Measurements from ENCODE around the gene PITPNM2. TPM values are rescaled to one million over a fixed set of nuclear protein-coding genes. Genes with fewer than 3 reads are reported as not detected.

PITPNM2 gene
- total RNA-seq, 4 donors from 2014 or later, result 3.2 to 6.5 (median 4.2) TPM

DNA sequence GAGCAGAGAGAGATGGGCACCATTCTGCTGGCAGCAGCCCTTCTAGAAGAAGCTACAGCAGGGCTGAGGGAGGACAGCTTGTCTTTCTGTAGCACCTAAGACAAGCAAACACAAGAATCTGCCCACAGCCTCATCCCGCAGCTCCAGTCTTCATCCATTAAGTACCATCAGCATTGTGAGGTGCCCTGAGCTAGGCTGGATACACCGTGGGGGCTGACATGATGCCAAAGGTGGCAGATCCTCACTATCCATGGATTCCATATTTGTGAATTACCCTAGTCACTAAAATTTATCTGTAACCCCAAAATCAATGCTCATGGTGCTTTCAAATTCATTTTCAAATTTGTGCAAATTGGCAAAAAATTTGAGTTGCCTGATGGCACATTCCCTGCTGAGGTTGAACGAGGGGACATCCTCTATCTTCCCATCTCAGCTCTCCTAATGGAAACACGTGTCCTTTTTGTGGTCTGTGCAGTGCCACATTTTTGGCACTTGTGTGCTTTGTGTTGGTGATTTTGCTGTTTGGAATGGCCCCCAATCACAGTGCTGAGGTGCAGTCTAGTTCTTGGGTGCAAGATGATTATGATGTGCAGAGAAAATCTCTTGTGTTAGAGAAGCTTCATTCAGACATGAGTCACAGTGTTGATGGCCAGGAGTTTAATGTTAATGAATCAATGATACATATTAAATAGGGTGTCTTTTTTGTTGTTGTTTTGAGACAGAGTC, 7.0 kb downstream of the PITPNM2 start:
- TF ChIP-seq, protein P1, sequence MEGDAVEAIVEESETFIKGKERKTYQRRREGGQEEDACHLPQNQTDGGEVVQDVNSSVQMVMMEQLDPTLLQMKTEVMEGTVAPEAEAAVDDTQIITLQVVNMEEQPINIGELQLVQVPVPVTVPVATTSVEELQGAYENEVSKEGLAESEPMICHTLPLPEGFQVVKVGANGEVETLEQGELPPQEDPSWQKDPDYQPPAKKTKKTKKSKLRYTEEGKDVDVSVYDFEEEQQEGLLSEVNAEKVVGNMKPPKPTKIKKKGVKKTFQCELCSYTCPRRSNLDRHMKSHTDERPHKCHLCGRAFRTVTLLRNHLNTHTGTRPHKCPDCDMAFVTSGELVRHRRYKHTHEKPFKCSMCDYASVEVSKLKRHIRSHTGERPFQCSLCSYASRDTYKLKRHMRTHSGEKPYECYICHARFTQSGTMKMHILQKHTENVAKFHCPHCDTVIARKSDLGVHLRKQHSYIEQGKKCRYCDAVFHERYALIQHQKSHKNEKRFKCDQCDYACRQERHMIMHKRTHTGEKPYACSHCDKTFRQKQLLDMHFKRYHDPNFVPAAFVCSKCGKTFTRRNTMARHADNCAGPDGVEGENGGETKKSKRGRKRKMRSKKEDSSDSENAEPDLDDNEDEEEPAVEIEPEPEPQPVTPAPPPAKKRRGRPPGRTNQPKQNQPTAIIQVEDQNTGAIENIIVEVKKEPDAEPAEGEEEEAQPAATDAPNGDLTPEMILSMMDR (IDR thresholded peaks at IDR 0.05), result no peak
- TF ChIP-seq POLR2A (IDR thresholded peaks at IDR 0.05), result no peak
- DNase-seq (ENCODE audit: low spot score in 2 of 2), result peak in 1 of 2 donors; percentile 4
- WGBS, 2 donors, result 87 to 88% methylated on average over 4 of the region's 4 CpGs
- H3K4me3 ChIP-seq (ENCODE audit: low read depth, poor library complexity, severe bottlenecking), result no peak overlapping the region
- intact Hi-C loops (cut with DNase I; ENCODE audit: low total_unique reads), result loop anchor here (10.0 kb wide), 1 partner anchor 99 kb away; no protein-coding TSS in a partner anchor

DNA sequence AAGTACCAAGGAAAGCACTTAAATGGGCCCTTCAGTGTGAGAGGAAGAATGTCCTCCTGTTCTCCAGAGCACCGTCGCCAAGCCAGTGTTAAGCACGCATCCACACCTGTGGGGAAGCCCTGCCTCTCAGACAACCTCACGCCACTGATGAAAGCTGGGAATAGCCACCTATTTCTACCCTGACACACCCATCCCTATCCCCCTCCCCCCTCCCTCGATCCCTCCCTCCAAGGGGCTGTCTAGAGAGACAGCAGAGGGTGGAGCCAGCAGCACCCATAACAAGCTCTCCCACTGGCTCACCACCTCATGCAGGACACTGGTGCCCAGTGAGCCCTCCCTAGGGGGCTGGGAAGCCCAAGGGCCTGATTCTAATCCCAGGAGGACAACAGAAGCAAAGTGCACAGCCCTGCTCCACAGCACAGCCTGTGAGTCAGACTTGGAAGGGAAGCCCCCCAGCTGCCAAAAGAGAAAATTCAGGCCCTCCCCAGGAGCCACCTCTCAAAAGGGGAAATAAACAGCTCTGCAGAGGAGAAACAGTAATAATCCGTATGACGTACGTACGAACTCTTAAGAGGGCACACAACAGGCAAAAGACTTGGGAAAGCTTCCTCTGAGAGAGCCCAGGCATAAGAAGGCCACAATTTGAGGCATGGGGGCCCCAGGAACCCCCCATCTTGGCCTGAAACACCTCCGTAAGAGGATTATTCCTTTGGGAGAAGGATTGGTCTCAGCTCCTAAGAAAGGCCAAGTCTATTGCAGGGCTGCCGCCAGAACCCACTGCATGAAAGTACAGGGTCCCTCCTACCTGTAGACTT, 7.8 kb downstream of the PITPNM2 start:
- H3K4me3 ChIP-seq (ENCODE audit: low read depth, poor library complexity, severe bottlenecking), result no peak overlapping the region
- TF ChIP-seq POLR2A (IDR thresholded peaks at IDR 0.05), result no peak
- TF ChIP-seq, protein P1 (IDR thresholded peaks at IDR 0.05), result no peak
- intact Hi-C loops (cut with DNase I; ENCODE audit: low total_unique reads), result loop anchor here (10.0 kb wide), 1 partner anchor 98 kb away; no protein-coding TSS in a partner anchor
- WGBS, 2 donors, result 67 to 74% methylated on average over 10 to 11 of the region's 11 CpGs
- DNase-seq (ENCODE audit: low spot score in 2 of 2), result peak in 1 of 2 donors; percentile 73

DNA sequence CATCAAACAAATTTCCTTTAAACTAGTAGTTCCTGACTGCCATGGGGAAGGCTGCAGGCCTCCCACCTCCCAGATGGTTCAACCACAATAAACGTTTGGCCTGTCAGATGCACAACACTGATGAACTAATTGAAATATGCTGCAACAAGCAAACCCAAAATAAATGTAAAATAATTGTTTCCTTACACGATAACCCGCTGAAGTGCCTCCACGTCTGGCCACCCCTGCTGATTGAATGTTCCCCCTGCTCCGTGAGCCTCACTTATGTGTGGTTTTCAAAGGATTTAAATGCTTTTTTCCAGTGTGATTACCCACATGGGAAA, 8.4 kb downstream of the PITPNM2 start:
- 58 to 67% methylated on average over 5 of the region's 5 CpGs for WGBS, 2 donors
- peak in 1 of 2 donors; percentile 62 for DNase-seq (ENCODE audit: low spot score in 2 of 2)
- intact Hi-C loops (cut with DNase I; ENCODE audit: low total_unique reads), result loop anchor here (10.0 kb wide), 1 partner anchor 98 kb away; no protein-coding TSS in a partner anchor
- H3K4me3 ChIP-seq (ENCODE audit: low read depth, poor library complexity, severe bottlenecking), result no peak overlapping the region
- TF ChIP-seq POLR2A (IDR thresholded peaks at IDR 0.05), result no peak
- TF ChIP-seq, protein P1 (IDR thresholded peaks at IDR 0.05), result no peak

DNA sequence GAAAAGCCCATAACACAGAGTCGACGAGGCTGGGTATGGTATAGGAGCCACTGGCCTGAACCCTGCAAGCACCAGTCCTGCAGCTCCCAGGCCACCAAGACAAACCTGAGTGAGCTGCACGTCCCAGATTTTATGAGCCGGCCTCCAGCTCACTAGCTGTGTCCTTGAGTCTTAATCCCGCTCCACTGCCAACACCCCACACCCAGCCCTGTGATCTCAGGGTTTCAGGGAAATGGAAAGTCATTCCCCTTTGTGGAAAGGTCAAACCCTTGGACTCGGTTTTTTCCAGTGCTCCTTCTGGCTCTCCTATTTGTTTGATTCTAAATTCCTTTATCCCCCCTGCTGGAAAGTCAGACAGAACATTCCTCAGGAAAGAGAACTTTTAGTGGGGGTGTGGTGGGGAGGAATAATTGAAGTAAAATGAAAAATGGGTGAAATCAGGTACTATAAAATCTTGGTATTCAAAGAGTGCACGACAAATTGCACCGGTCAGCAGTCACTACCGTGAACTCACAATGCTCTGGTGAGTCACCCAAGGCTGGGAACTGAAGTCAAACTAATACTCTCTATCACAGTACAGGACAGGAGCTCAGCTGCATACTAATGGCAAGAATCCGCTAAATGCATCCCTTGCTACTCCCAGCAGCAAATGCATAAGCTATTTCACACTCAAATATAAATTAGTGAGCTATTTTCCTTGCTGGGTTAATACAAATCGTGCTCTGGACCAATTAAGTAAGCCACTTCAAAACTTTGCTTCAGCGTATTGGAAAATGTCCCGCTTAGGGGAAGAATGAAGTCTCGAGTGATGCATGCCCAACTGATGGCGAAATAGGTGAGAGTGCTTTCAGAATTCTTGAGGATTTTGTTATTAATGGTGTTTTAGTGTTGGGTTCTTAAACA, 9.0 kb downstream of the PITPNM2 start:
- H3K4me3 ChIP-seq (ENCODE audit: low read depth, poor library complexity, severe bottlenecking), result no peak overlapping the region
- TF ChIP-seq POLR2A (IDR thresholded peaks at IDR 0.05), result no peak
- TF ChIP-seq, protein P1 (IDR thresholded peaks at IDR 0.05), result no peak
- intact Hi-C loops (cut with DNase I; ENCODE audit: low total_unique reads), result loop anchor here (10.0 kb wide), 1 partner anchor 97 kb away; no protein-coding TSS in a partner anchor
- WGBS, 2 donors, result 44 to 51% methylated on average over 15 of the region's 15 CpGs
- DNase-seq (ENCODE audit: low spot score in 2 of 2), result peak in 1 of 2 donors; percentile 86

All from lower leg skin (tissue), 4 donors.